Small intestine (tissue), 16 donors: ENCODE data around the gene ZNF394. TPM values are rescaled to one million over a fixed set of nuclear protein-coding genes. Genes with fewer than 3 reads are reported as not detected.
"Not testable (repeated sequence)": the region's sequence is repeated elsewhere in the genome, so short reads cannot be mapped to it uniquely, and the experiment has no call there.

Source experiments
- DNase-seq, 2 donors: peaks; one replicate each; pipeline versions ENCODE4 v3.0.0 to v3.0.0-alpha.2; 2013
- FAIRE-seq: peaks from 2 replicates; lab custom pipeline; 2012; peaks lifted over from hg19 to GRCh38; lab: Jason Lieb, UNC
- H3K27ac ChIP-seq, 3 donors: one replicate each; pipeline ENCODE4 v1.5.1; 2013; ENCODE audit warnings: low read length in 2 of 3, mild to moderate bottlenecking in 2 of 3, control low read depth in 1 of 3, inconsistent platforms in 1 of 3, low read depth in 1 of 3, moderate library complexity in 1 of 3
- H3K27me3 ChIP-seq, 3 donors: one replicate each; pipeline ENCODE4 v1.6.1; 2013; ENCODE audit warnings: low read length in 3 of 3, inconsistent platforms in 1 of 3; ENCODE audit not compliant: control insufficient read depth in 3 of 3, insufficient read depth in 3 of 3
- H3K36me3 ChIP-seq, 3 donors: one replicate each; pipeline ENCODE4 v1.6.1; 2013; ENCODE audit warnings: low read length in 3 of 3, inconsistent platforms in 1 of 3, low read depth in 1 of 3, mild to moderate bottlenecking in 1 of 3, moderate library complexity in 1 of 3; ENCODE audit not compliant: control insufficient read depth in 3 of 3, insufficient read depth in 2 of 3
- H3K4me1 ChIP-seq, 3 donors: one replicate each; pipeline ENCODE4 v1.6.1; 2013; ENCODE audit warnings: low read length in 2 of 3, inconsistent platforms in 1 of 3, low read depth in 1 of 3, mild to moderate bottlenecking in 1 of 3, moderate library complexity in 1 of 3; ENCODE audit not compliant: control insufficient read depth in 3 of 3, insufficient read depth in 2 of 3
- H3K4me3 ChIP-seq, 3 donors: one replicate each; pipeline ENCODE4 v1.5.1; 2013; ENCODE audit warnings: low read length in 3 of 3, control low read depth in 1 of 3, inconsistent platforms in 1 of 3, low read depth in 1 of 3, mild to moderate bottlenecking in 1 of 3, moderate library complexity in 1 of 3
- H3K9me3 ChIP-seq, 2 donors: one replicate each; pipeline ENCODE4 v1.6.1; 2013; ENCODE audit warnings: low read depth in 1 of 2, low read length in 1 of 2; ENCODE audit not compliant: control insufficient read depth in 2 of 2, insufficient read depth in 1 of 2
- WGBS, 3 donors: extraction: QIAGEN DNeasy Blood & Tissue Kit; methylation state at CpG; one replicate each; pipeline ENCODE4 v1.1.7; 2013; 5-methylcytosine and 5-hydroxymethylcytosine counted together
- long read RNA-seq, 10 donors: transcript quantifications; one replicate each; lab custom pipeline, GENCODE V29; 2026
- polyA plus RNA-seq, 4 donors: library from polyadenylated mRNA; stranded (reverse) in 3 of 4; unstranded in 1 of 4; fragments of 200-250 nt in 3 of 4; fragments of 120-200 nt in 1 of 4; gene quantifications; one replicate each; pipeline versions ENCODE4 v1.2.1 to v1.2.3, GENCODE V29; 2013
- donor health status: healthy with polysubstance abuse.
- donor health status: control.
- donor health status: control.
- donor health status: Bipolar disorder and iron deficiency.
- donor health status: healthy.

Gene ZNF394
- 10 to 100 TPM; 17.4 to 30.0 (median 23.6) TPM for polyA plus RNA-seq
- long read RNA-seq, donor 1, transcript ZNF394-206 (2 exons, 1,619 nt) = minor isoform, 5 of 34 reads
- long read RNA-seq, donor 1, transcript ZNF394-201 (3 exons, 2,179 nt) = major isoform, 9 of 34 reads
- long read RNA-seq, donor 1, partial matches to known transcripts = 20 of 34 reads
- long read RNA-seq, donor 1, other reads (novel, unspliced or antisense) = 0 of 34 reads
- long read RNA-seq, donor 2, partial matches to known transcripts = 0 of 4 reads
- long read RNA-seq, donor 2, other reads (novel, unspliced or antisense) = 0 of 4 reads
- long read RNA-seq, donor 3, partial matches to known transcripts = 0 of 4 reads
- long read RNA-seq, donor 3, other reads (novel, unspliced or antisense) = 0 of 4 reads
- long read RNA-seq, donor 4 = 0 reads
- long read RNA-seq, donor 5, partial matches to known transcripts = 0 of 1 reads
- long read RNA-seq, donor 5, other reads (novel, unspliced or antisense) = 0 of 1 reads
- long read RNA-seq, donor 6, partial matches to known transcripts = 0 of 3 reads
- long read RNA-seq, donor 6, other reads (novel, unspliced or antisense) = 0 of 3 reads
- long read RNA-seq, donor 7, partial matches to known transcripts = 0 of 5 reads
- long read RNA-seq, donor 7, other reads (novel, unspliced or antisense) = 0 of 5 reads
- long read RNA-seq, donor 8, partial matches to known transcripts = 0 of 1 reads
- long read RNA-seq, donor 8, other reads (novel, unspliced or antisense) = 0 of 1 reads
- long read RNA-seq, donor 9, partial matches to known transcripts = 0 of 1 reads
- long read RNA-seq, donor 9, other reads (novel, unspliced or antisense) = 0 of 1 reads
- long read RNA-seq, donor 10, transcript ZNF394-201 (3 exons, 2,179 nt) = major isoform, 5 of 8 reads
- long read RNA-seq, donor 10, partial matches to known transcripts = 0 of 8 reads
- long read RNA-seq, donor 10, other reads (novel, unspliced or antisense) = 0 of 8 reads

- H3K4me3 ChIP-seq = peak within 1 kb of the TSS; percentile 93 to 98 (median 93)
- H3K9me3 ChIP-seq = peaks cover 0 to 13% of the 10 kb centered on the region in 2 donors
- FAIRE-seq = no peak
- peaks cover 0 to 27% (median 8%) of the 10 kb centered on the region in 3 donors for H3K36me3 ChIP-seq
- H3K27ac ChIP-seq = peak within 1 kb of the TSS; percentile 96 to 99 (median 99)
- peak; percentile 93 to 97 for DNase-seq
- H3K4me1 ChIP-seq = peaks cover 0 to 3% (median 3%) of the 10 kb centered on the region in 3 donors
- H3K27me3 ChIP-seq = no peaks in the 10 kb centered on the region
- WGBS, 3 donors = 0% methylated on average over 68 of the region's 68 CpGs
Observed at GRCh38 chr7:99499721-99500636, at the start of gene ZNF394. Gene ZNF394, minus strand, starts transcription at chr7:99500281. Its CDS starts 188 bp downstream, at chr7:99500093.

GRCh38 chr7:99549545-99549944, 49.5 kb upstream of the ZNF394 start:
- WGBS, 3 donors = 80 to 100% (median 100%) methylated on average over 1 of the region's 2 CpGs
- FAIRE-seq, H3K27ac ChIP-seq, H3K36me3 ChIP-seq, DNase-seq, H3K4me3 ChIP-seq, H3K4me1 ChIP-seq, H3K27me3 ChIP-seq: not testable (repeated sequence)
- peaks cover 0 to 19% of the 10 kb centered on the region in 2 donors for H3K9me3 ChIP-seq

GRCh38 chr7:99545308-99545707, 45.2 kb upstream of the ZNF394 start:
- DNase-seq, FAIRE-seq, H3K4me3 ChIP-seq, H3K27me3 ChIP-seq, H3K4me1 ChIP-seq, H3K27ac ChIP-seq: not testable (repeated sequence)
- Histone ChIP-seq H3K9me3 (peaks cover 3 to 56% of the 10 kb centered on the region in 2 donors), H3K36me3 (peaks cover 0 to 13% (median 4%) of the 10 kb centered on the region in 3 donors)
- WGBS, 3 donors = 97 to 99% (median 97%) methylated on average over 5 of the region's 5 CpGs

- no peak overlapping the region for H3K4me3 ChIP-seq
- H3K4me1 ChIP-seq = no peaks in the 10 kb centered on the region
- H3K36me3 ChIP-seq = peaks cover 0 to 13% (median 4%) of the 10 kb centered on the region in 3 donors
- FAIRE-seq (no peak), DNase-seq (no peak)
- no peaks in the 10 kb centered on the region for H3K27me3 ChIP-seq
- no peak overlapping the region for H3K27ac ChIP-seq
- peaks cover 3 to 68% of the 10 kb centered on the region in 2 donors for H3K9me3 ChIP-seq
- 92 to 95% (median 92%) methylated on average over 6 of the region's 6 CpGs for WGBS, 3 donors
Observed at GRCh38 chr7:99543916-99544315, 43.8 kb upstream of the ZNF394 start.

- H3K4me1 ChIP-seq = no peaks in the 10 kb centered on the region
- H3K27me3 ChIP-seq = no peaks in the 10 kb centered on the region
- no peak overlapping the region for H3K4me3 ChIP-seq
- 94 to 98% (median 98%) methylated on average over 34 of the region's 34 CpGs for WGBS, 3 donors
- H3K27ac ChIP-seq = no peak overlapping the region
- DNase-seq = no peak
- FAIRE-seq = no peak
- H3K9me3 ChIP-seq = peaks cover 3 to 70% of the 10 kb centered on the region in 2 donors
- peaks cover 0 to 13% (median 4%) of the 10 kb centered on the region in 3 donors for H3K36me3 ChIP-seq
Observed at GRCh38 chr7:99543081-99543671, 43.1 kb upstream of the ZNF394 start.

GRCh38 chr7:99541212-99541611, 41.1 kb upstream of the ZNF394 start:
- DNase-seq (no peak), FAIRE-seq (no peak)
- H3K36me3 ChIP-seq = peaks cover 0 to 10% (median 0%) of the 10 kb centered on the region in 3 donors
- H3K27me3 ChIP-seq = no peaks in the 10 kb centered on the region
- H3K4me1 ChIP-seq = no peaks in the 10 kb centered on the region
- H3K27ac ChIP-seq = no peak overlapping the region
- H3K4me3 ChIP-seq = no peak overlapping the region
- H3K9me3 ChIP-seq = peaks cover 3 to 68% of the 10 kb centered on the region in 2 donors
- WGBS, 3 donors = 89 to 93% (median 90%) methylated on average over 9 of the region's 9 CpGs

- H3K27ac ChIP-seq = no peak overlapping the region
- no peak overlapping the region for H3K4me3 ChIP-seq
- no peaks in the 10 kb centered on the region for H3K4me1 ChIP-seq
- WGBS, 3 donors = 91 to 96% (median 93%) methylated on average over 5 of the region's 5 CpGs
- H3K9me3 ChIP-seq = peaks cover 3 to 70% of the 10 kb centered on the region in 2 donors
- DNase-seq = no peak
- H3K36me3 ChIP-seq = peaks cover 0 to 8% (median 0%) of the 10 kb centered on the region in 3 donors
- no peak for FAIRE-seq
- H3K27me3 ChIP-seq = no peaks in the 10 kb centered on the region
Observed at GRCh38 chr7:99540542-99540941, 40.5 kb upstream of the ZNF394 start.
